H9 (cell line): ENCODE data around the gene PRKCB. TPM values are rescaled to one million over a fixed set of nuclear protein-coding genes. Genes with fewer than 3 reads are reported as not detected.

Experiments used
- DNase-seq: peaks from one replicate; pipeline ENCODE4 v3.0.0-alpha.2; 2017
- H2AFZ ChIP-seq: one replicate; pipeline ENCODE4 v1.6.1; 2013; ENCODE audit warnings: mild to moderate bottlenecking, low read length, control low read depth, moderate library complexity
- H2AK5ac ChIP-seq: 2 replicates; pipeline ENCODE4 v1.6.1; 2013; ENCODE audit warnings: low read length, control low read depth, mixed read lengths; ENCODE audit not compliant: insufficient read length
- H2BK120ac ChIP-seq: one replicate; pipeline ENCODE4 v1.6.1; 2013; ENCODE audit warnings: low read depth, mild to moderate bottlenecking, low read length, control low read depth, inconsistent platforms; ENCODE audit not compliant: poor library complexity, severe bottlenecking
- H2BK12ac ChIP-seq: 2 replicates; pipeline ENCODE4 v1.6.1; 2013; ENCODE audit warnings: low read length, control low read depth, mixed read lengths, low read depth; ENCODE audit not compliant: insufficient read length
- H2BK15ac ChIP-seq: 2 replicates; pipeline ENCODE4 v1.6.1; 2013; ENCODE audit warnings: low read depth, low read length, control low read depth
- H2BK20ac ChIP-seq: one replicate; pipeline ENCODE4 v1.6.1; 2013; ENCODE audit warnings: low read depth, mild to moderate bottlenecking, low read length, control low read depth, inconsistent platforms; ENCODE audit not compliant: poor library complexity, severe bottlenecking
- H2BK5ac ChIP-seq: 2 replicates; pipeline ENCODE4 v1.6.1; 2013; ENCODE audit warnings: low read length, control low read depth, mixed read lengths; ENCODE audit not compliant: insufficient read length
- H3K14ac ChIP-seq: 2 replicates; pipeline ENCODE4 v1.6.1; 2013; ENCODE audit warnings: low read length, control low read depth; ENCODE audit not compliant: insufficient read depth
- H3K18ac ChIP-seq: 2 replicates; pipeline ENCODE4 v1.6.1; 2013; ENCODE audit warnings: low read depth, mild to moderate bottlenecking, mixed read lengths, low read length, control low read depth; ENCODE audit not compliant: insufficient read length
- H3K23ac ChIP-seq: 2 replicates; pipeline ENCODE4 v1.6.1; 2013; ENCODE audit warnings: low read length, control low read depth, mixed read lengths, low read depth; ENCODE audit not compliant: insufficient read length
- H3K23me2 ChIP-seq: 2 replicates; pipeline ENCODE4 v1.6.1; 2013; ENCODE audit warnings: low read depth, mild to moderate bottlenecking, mixed read lengths, low read length, control low read depth; ENCODE audit not compliant: insufficient read length, poor library complexity, severe bottlenecking
- H3K27ac ChIP-seq: 2 replicates; pipeline ENCODE4 v1.5.1; 2013; ENCODE audit warnings: low read length, control low read depth, mixed read lengths, low read depth; ENCODE audit not compliant: insufficient read length
- H3K27me3 ChIP-seq: 2 replicates; pipeline ENCODE4 v1.6.1; 2013; ENCODE audit warnings: low read length, control low read depth, inconsistent platforms; ENCODE audit not compliant: insufficient read depth
- H3K4ac ChIP-seq: 2 replicates; pipeline ENCODE4 v1.6.1; 2013; ENCODE audit warnings: low read depth, mild to moderate bottlenecking, control low read depth, inconsistent platforms, low read length, moderate library complexity
- H3K4me1 ChIP-seq: 2 replicates; pipeline ENCODE4 v1.6.1; 2013; ENCODE audit warnings: low read length, control low read depth, inconsistent platforms; ENCODE audit not compliant: insufficient read depth
- H3K4me2 ChIP-seq: 2 replicates; pipeline ENCODE4 v1.6.1; 2013; ENCODE audit warnings: low read length, control low read depth, mixed read lengths; ENCODE audit not compliant: insufficient read length, insufficient read depth
- H3K56ac ChIP-seq: 2 replicates; pipeline ENCODE4 v1.6.1; 2013; ENCODE audit warnings: low read depth, mild to moderate bottlenecking, mixed read lengths, low read length, control low read depth; ENCODE audit not compliant: insufficient read length
- H3K79me1 ChIP-seq: 2 replicates; pipeline ENCODE4 v1.6.1; 2013; ENCODE audit warnings: low read depth, mild to moderate bottlenecking, moderate library complexity, low read length, control low read depth, inconsistent platforms; ENCODE audit not compliant: insufficient read depth, poor library complexity, severe bottlenecking
- H3K79me2 ChIP-seq: 2 replicates; pipeline ENCODE4 v1.6.1; 2013; ENCODE audit warnings: low read length, control low read depth, inconsistent platforms; ENCODE audit not compliant: insufficient read depth
- H3K9ac ChIP-seq: 2 replicates; pipeline ENCODE4 v1.6.1; 2013; ENCODE audit warnings: low read length, control low read depth, mixed read lengths; ENCODE audit not compliant: insufficient read length; ENCODE audit errors: extremely low read depth
- H3K9me3 ChIP-seq: one replicate; pipeline ENCODE4 v1.6.1; 2013; ENCODE audit warnings: low read depth, low read length, inconsistent platforms; ENCODE audit not compliant: control insufficient read depth
- H3T11ph ChIP-seq: one replicate; pipeline ENCODE4 v1.6.1; 2013; ENCODE audit warnings: mild to moderate bottlenecking, low read length, control low read depth, inconsistent platforms
- H4K20me1 ChIP-seq: one replicate; pipeline ENCODE4 v1.6.1; 2013; ENCODE audit not compliant: control insufficient read depth, insufficient read length, insufficient read depth
- H4K5ac ChIP-seq: 2 replicates; pipeline ENCODE4 v1.6.1; 2013; ENCODE audit warnings: low read depth, mild to moderate bottlenecking, mixed read lengths, low read length, control low read depth; ENCODE audit not compliant: insufficient read length
- H4K8ac ChIP-seq: replicated peaks from 2 replicates; pipeline ENCODE4 v1.6.1; 2013; ENCODE audit warnings: low read length, control low read depth, mixed read lengths, low read depth; ENCODE audit not compliant: insufficient read length
- H4K91ac ChIP-seq: 2 replicates; pipeline ENCODE4 v1.6.1; 2013; ENCODE audit warnings: low read depth, mild to moderate bottlenecking, moderate library complexity, mixed read lengths, low read length, control low read depth; ENCODE audit not compliant: insufficient read length
- H3K27ac Mint-ChIP-seq, 3 experiments: 2 replicates in 2 of 3; 3 replicates in 1 of 3; pipeline ENCODE4 v1.8.0; 2020 to 2021; ENCODE audit warnings: mixed read lengths in 3 of 3, mild to moderate bottlenecking in 1 of 3, moderate library complexity in 1 of 3
- H3K27me3 Mint-ChIP-seq: 2 replicates; pipeline ENCODE4 v1.8.0; 2021; ENCODE audit warnings: low read depth, mild to moderate bottlenecking, moderate library complexity, mixed read lengths
- H3K36me3 Mint-ChIP-seq, 3 experiments: 2 replicates in 2 of 3; 3 replicates in 1 of 3; pipeline ENCODE4 v1.8.0; 2020 to 2021; ENCODE audit warnings: low read depth in 3 of 3, mixed read lengths in 3 of 3; ENCODE audit not compliant: insufficient read depth in 1 of 3
- H3K4me1 Mint-ChIP-seq, 2 experiments: 2 replicates each; pipeline ENCODE4 v1.8.0; 2020; ENCODE audit warnings: mixed read lengths in 2 of 2
- H3K4me3 Mint-ChIP-seq, 2 experiments: 2 replicates in 1 of 2; 3 replicates in 1 of 2; pipeline ENCODE4 v1.8.0; 2020 to 2021; ENCODE audit warnings: mild to moderate bottlenecking in 2 of 2, mixed read lengths in 2 of 2, moderate library complexity in 1 of 2
- H3K9me3 Mint-ChIP-seq, 2 experiments: 2 replicates in 1 of 2; 3 replicates in 1 of 2; pipeline ENCODE4 v1.8.0; 2020; ENCODE audit warnings: mild to moderate bottlenecking in 2 of 2, mixed read lengths in 2 of 2, moderate library complexity in 1 of 2
- WGBS: extraction: QIAGEN DNeasy Blood & Tissue Kit; methylation state at CpG from one replicate; pipeline ENCODE4 v1.1.7; 2013; ENCODE audit warnings: missing lambda C conversion rate, low lambda C conversion rate, mixed read lengths; ENCODE audit not compliant: insufficient read length; ENCODE audit errors: extremely low coverage; 5-methylcytosine and 5-hydroxymethylcytosine counted together
- total RNA-seq: library from RNA; stranded (reverse); gene quantifications from 2 replicates; pipeline ENCODE4 v1.2.1, GENCODE V29; 2021
- TF ChIP-seq, protein P1 (sequence below): fragments of 200-600 bp; sonication (generic); conservative IDR thresholded peaks from 3 replicates; pipeline ENCODE4 v1.8.0; 2021; ENCODE audit warnings: antibody characterized with exemption, mild to moderate bottlenecking

Gene PRKCB
- total RNA-seq, 1 experiment from 2014 or later = 7.0 TPM

DNA sequence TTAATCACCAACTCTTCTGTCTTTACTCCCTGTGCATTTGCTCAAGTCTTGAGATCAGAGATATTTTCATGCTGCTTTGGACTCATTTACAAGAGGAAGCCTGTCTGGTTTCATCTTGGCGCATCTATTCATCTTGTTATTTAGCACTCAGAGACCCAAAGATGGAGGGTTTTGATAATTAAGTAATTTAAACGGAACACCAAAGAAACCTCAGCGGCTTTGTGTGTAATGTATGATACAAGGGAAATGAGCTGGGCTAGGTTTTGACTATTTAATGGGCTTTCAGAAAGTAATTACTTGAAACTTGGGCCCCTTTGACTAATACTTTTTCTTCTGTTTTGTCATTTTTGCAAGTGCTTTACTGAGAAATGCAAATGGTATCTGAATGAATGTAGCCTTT, 354.2 kb downstream of the PRKCB start:
- Histone ChIP-seq H3K79me1 (no peaks in the 10 kb centered on the region), H3K23ac (no peak overlapping the region), H3K27me3 (no peaks in the 10 kb centered on the region), H3K23me2 (no peaks in the 10 kb centered on the region), H2AK5ac (no peak overlapping the region), H3T11ph (no peak overlapping the region), H3K14ac (no peak overlapping the region), H4K20me1 (no peaks in the 10 kb centered on the region), H2BK120ac (no peak overlapping the region), H2BK20ac (no peak overlapping the region), H3K4me2 (no peak overlapping the region), H2AFZ (no peak overlapping the region), H4K5ac (no peak overlapping the region), H3K4me1 (no peaks in the 10 kb centered on the region; the same call in 1 of the 2 replicates), H2BK15ac (no peak overlapping the region), H3K4ac (no peak overlapping the region), H4K8ac (no peak overlapping the region), H3K18ac (no peak overlapping the region), H3K56ac (no peak overlapping the region), H3K9ac (no peak overlapping the region), H4K91ac (no peak overlapping the region), H2BK5ac (no peak overlapping the region), H3K9me3 (no peaks in the 10 kb centered on the region), H2BK12ac (no peak overlapping the region), H3K79me2 (no peaks in the 10 kb centered on the region), H3K27ac (no peak overlapping the region)
- no peak for DNase-seq
- H3K36me3 Mint-ChIP-seq = no peaks in the 10 kb centered on the region
- no peaks in the 10 kb centered on the region for H3K27me3 Mint-ChIP-seq
- no peaks in the 10 kb centered on the region for H3K9me3 Mint-ChIP-seq
- TF ChIP-seq, protein P1, sequence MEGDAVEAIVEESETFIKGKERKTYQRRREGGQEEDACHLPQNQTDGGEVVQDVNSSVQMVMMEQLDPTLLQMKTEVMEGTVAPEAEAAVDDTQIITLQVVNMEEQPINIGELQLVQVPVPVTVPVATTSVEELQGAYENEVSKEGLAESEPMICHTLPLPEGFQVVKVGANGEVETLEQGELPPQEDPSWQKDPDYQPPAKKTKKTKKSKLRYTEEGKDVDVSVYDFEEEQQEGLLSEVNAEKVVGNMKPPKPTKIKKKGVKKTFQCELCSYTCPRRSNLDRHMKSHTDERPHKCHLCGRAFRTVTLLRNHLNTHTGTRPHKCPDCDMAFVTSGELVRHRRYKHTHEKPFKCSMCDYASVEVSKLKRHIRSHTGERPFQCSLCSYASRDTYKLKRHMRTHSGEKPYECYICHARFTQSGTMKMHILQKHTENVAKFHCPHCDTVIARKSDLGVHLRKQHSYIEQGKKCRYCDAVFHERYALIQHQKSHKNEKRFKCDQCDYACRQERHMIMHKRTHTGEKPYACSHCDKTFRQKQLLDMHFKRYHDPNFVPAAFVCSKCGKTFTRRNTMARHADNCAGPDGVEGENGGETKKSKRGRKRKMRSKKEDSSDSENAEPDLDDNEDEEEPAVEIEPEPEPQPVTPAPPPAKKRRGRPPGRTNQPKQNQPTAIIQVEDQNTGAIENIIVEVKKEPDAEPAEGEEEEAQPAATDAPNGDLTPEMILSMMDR = no peak
- no peak overlapping the region for H3K4me3 Mint-ChIP-seq
- H3K27ac Mint-ChIP-seq = no peak overlapping the region
- peaks cover 13 to 15% of the 10 kb centered on the region in 2 experiments for H3K4me1 Mint-ChIP-seq
- WGBS = no CpG with 5 or more reads among the region's 3 CpGs
